ENCODE results near the gene FSIP1.

DNA sequence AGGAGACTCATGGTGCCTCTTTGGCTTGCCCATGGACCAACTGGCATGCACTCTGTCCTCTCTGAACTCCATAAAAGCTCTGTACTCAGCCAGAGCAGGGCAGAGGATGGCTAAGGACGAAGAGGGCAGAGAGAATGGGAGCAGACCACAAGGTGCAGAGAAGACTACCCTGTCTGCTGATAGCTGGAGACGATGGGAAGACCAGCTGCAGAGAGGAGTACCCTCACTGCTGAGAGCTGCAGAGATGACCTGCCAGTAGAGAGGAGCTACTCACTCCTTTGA lies 136.7 kb downstream of the FSIP1 start:
- TF ChIP-seq, protein P1, sequence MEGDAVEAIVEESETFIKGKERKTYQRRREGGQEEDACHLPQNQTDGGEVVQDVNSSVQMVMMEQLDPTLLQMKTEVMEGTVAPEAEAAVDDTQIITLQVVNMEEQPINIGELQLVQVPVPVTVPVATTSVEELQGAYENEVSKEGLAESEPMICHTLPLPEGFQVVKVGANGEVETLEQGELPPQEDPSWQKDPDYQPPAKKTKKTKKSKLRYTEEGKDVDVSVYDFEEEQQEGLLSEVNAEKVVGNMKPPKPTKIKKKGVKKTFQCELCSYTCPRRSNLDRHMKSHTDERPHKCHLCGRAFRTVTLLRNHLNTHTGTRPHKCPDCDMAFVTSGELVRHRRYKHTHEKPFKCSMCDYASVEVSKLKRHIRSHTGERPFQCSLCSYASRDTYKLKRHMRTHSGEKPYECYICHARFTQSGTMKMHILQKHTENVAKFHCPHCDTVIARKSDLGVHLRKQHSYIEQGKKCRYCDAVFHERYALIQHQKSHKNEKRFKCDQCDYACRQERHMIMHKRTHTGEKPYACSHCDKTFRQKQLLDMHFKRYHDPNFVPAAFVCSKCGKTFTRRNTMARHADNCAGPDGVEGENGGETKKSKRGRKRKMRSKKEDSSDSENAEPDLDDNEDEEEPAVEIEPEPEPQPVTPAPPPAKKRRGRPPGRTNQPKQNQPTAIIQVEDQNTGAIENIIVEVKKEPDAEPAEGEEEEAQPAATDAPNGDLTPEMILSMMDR (IDR thresholded peaks at IDR 0.05) = no peak
- no peak for TF ChIP-seq POLR2A (IDR thresholded peaks at IDR 0.05)
